NCI-H1417 (cell line): ENCODE data around the gene NECAP2.
A peak's percentile ranks its signal among the peaks of the same experiment; 100 is the strongest.
"Not testable (repeated sequence)": the region's sequence is repeated elsewhere in the genome, so short reads cannot be mapped to it uniquely, and the experiment has no call there.

Experiments used
- DNase-seq, 3 experiments: peaks; one replicate each; lab custom pipeline; 2025; lab: John Stamatoyannopoulos, UW

The NECAP2 gene

GRCh38 chr1:16461681-16462080 lies 21.2 kb downstream of the NECAP2 start:
- DNase-seq: no peak

- DNase-seq: no peak
Measured at GRCh38 chr1:16462773-16463330, 22.3 kb downstream of the NECAP2 start.

- DNase-seq: no peak
Measured at GRCh38 chr1:16464917-16465625, 24.5 kb downstream of the NECAP2 start.

- no peak for DNase-seq
Measured at GRCh38 chr1:16468558-16468957, 28.0 kb downstream of the NECAP2 start.

- DNase-seq: no peak
Measured at GRCh38 chr1:16474166-16474800, 33.8 kb downstream of the NECAP2 start.

- DNase-seq: not testable (repeated sequence)
Measured at GRCh38 chr1:16474891-16475290, 34.4 kb downstream of the NECAP2 start.

- DNase-seq: not testable (repeated sequence)
Measured at GRCh38 chr1:16475771-16476770, 35.5 kb downstream of the NECAP2 start.

GRCh38 chr1:16478091-16478490 lies 37.6 kb downstream of the NECAP2 start:
- no peak for DNase-seq

GRCh38 chr1:16483146-16483545 lies 42.6 kb downstream of the NECAP2 start:
- not testable (repeated sequence) for DNase-seq

- DNase-seq: not testable (repeated sequence)
Measured at GRCh38 chr1:16483639-16484500, 43.3 kb downstream of the NECAP2 start.

- no peak for DNase-seq
Measured at GRCh38 chr1:16484501-16484835, 43.9 kb downstream of the NECAP2 start.

GRCh38 chr1:16484931-16485330 lies 44.4 kb downstream of the NECAP2 start:
- no peak for DNase-seq

GRCh38 chr1:16486316-16486715 lies 45.8 kb downstream of the NECAP2 start:
- DNase-seq: not testable (repeated sequence)

GRCh38 chr1:16487011-16487410 lies 46.5 kb downstream of the NECAP2 start:
- not testable (repeated sequence) for DNase-seq

- DNase-seq: not testable (repeated sequence)
Measured at GRCh38 chr1:16489195-16489880, 48.8 kb downstream of the NECAP2 start.

GRCh38 chr1:16491056-16491675 lies 50.6 kb downstream of the NECAP2 start:
- DNase-seq: no peak

- DNase-seq: peak in 2 of 3 experiments; percentile 5 to 13
Measured at GRCh38 chr1:16492937-16493336, 52.4 kb downstream of the NECAP2 start.

GRCh38 chr1:16493731-16494130 lies 53.2 kb downstream of the NECAP2 start:
- not testable (repeated sequence) for DNase-seq

- DNase-seq: not testable (repeated sequence)
Measured at GRCh38 chr1:16497474-16497904, 57.0 kb downstream of the NECAP2 start.

GRCh38 chr1:16498047-16498446 lies 57.5 kb downstream of the NECAP2 start:
- not testable (repeated sequence) for DNase-seq
